ENCODE measurements around the gene FAM170B. TPM values are rescaled to one million over a fixed set of nuclear protein-coding genes. Genes with fewer than 3 reads are reported as not detected.

FAM170B gene
- total RNA-seq, 4 donors from 2014 or later = not detected

DNA sequence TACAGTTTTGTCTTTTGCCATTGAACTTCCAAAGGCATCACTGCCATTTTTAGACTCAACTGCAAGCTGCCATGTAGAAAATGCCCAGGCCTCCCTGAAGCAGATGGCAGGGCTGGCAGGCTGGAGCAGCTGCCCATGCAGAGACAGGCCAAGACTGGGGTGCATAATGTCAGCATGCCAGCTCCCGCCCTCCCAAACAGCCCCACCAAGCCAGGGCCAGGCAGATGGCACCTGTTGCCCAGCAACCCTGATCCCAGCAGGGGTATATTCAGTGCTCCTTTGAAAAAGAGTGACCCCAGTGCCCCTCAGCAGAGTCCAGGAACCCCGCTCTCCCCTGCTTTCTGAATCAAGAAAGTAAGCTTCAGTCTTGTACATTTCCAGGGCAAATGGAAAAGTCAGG lies 51.1 kb downstream of the FAM170B start:
- 100% methylated on average over 1 of the region's 2 CpGs for WGBS
- H3K27ac ChIP-seq (replicated peaks in 1 of 4) = no peak overlapping the region
- H3K9me3 ChIP-seq = peaks cover 0 to 14% (median 11%) of the 10 kb centered on the region in 4 donors
- H3K36me3 ChIP-seq = peaks cover 0 to 13% (median 2%) of the 10 kb centered on the region in 4 donors
- intact Hi-C loops (cut with DNase I) = no loop called here
- no peak overlapping the region for H3K4me3 ChIP-seq
- H3K4me1 ChIP-seq = peaks cover 20 to 44% (median 35%) of the 10 kb centered on the region in 4 donors
- H3K27me3 ChIP-seq = no peaks in the 10 kb centered on the region
- TF ChIP-seq, protein P1, sequence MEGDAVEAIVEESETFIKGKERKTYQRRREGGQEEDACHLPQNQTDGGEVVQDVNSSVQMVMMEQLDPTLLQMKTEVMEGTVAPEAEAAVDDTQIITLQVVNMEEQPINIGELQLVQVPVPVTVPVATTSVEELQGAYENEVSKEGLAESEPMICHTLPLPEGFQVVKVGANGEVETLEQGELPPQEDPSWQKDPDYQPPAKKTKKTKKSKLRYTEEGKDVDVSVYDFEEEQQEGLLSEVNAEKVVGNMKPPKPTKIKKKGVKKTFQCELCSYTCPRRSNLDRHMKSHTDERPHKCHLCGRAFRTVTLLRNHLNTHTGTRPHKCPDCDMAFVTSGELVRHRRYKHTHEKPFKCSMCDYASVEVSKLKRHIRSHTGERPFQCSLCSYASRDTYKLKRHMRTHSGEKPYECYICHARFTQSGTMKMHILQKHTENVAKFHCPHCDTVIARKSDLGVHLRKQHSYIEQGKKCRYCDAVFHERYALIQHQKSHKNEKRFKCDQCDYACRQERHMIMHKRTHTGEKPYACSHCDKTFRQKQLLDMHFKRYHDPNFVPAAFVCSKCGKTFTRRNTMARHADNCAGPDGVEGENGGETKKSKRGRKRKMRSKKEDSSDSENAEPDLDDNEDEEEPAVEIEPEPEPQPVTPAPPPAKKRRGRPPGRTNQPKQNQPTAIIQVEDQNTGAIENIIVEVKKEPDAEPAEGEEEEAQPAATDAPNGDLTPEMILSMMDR (IDR thresholded peaks at IDR 0.05) = no peak
- TF ChIP-seq POLR2AphosphoS5 (IDR thresholded peaks at IDR 0.05) (no peak), EP300 (IDR thresholded peaks at IDR 0.05) (no peak), POLR2A (IDR thresholded peaks at IDR 0.05; ENCODE audit: low read depth) (no peak)
- no peak for DNase-seq (ENCODE audit: extremely low spot score)

DNA sequence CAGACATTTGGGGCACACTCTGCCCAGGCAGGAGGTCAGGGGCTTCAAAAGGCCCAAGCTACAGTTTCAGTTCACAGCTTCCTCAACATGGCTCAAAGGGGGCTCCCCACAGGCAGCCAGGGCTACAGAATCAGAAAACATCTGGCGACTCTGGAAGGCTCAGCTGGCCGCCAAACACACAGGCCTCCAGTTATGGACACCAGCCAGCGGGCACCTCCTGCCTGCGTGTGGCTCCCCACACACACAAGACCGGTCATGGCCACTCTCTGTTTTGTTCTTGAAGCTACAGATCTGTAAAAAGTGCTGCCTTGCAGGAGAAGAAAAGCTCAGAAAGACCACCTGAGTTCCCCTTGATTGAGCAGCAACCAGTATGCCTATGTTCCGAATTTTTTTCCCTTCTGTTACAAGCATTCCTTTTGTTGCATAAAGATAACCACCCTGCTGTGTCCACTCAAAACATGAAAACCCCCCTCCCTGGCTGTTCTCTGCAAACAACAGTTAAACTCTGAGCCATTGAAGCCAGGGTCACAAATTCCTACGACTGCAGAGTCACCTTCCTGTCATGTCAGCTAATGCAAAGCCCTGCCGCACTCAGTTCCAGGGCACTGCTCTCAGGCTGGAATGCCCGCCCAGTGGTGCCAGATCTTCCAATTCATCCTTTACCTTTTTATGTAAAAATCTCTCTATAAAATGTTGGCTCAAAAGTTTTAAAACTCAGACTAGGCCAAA lies 52.1 kb downstream of the FAM170B start:
- peak; percentile 91 for DNase-seq (ENCODE audit: extremely low spot score)
- WGBS = 71% methylated on average over 9 of the region's 9 CpGs
- TF ChIP-seq POLR2AphosphoS5 (IDR thresholded peaks at IDR 0.05) (no peak), POLR2A (IDR thresholded peaks at IDR 0.05; ENCODE audit: low read depth) (no peak), EP300 (IDR thresholded peaks at IDR 0.05) (no peak)
- TF ChIP-seq, protein P1 (IDR thresholded peaks at IDR 0.05) = no peak
- Histone ChIP-seq H3K27ac (replicated peaks in 1 of 4) (peak overlapping the region in 1 of 4 donors; percentile 31), H3K4me1 (peaks cover 20 to 44% (median 35%) of the 10 kb centered on the region in 4 donors), H3K27me3 (no peaks in the 10 kb centered on the region), H3K36me3 (peaks cover 0 to 16% (median 6%) of the 10 kb centered on the region in 4 donors), H3K4me3 (no peak overlapping the region), H3K9me3 (peaks cover 0 to 8% (median 6%) of the 10 kb centered on the region in 4 donors)
- intact Hi-C loops (cut with DNase I) = no loop called here

Other genes starting within 250 kb of the FAM170B start
- not detected for gene LRRC18, start 194.2 kb downstream of the FAM170B start, total RNA-seq
- 10 to 100 TPM in 3 of 4 donors, 1 to 10 TPM in 1; 10.0 to 21.4 (median 12.6) TPM for gene VSTM4, start 18.5 kb downstream of the FAM170B start, total RNA-seq
- gene TMEM273, start 54.4 kb upstream of the FAM170B start, total RNA-seq = 10 to 100 TPM; 11.6 to 36.8 (median 25.1) TPM
- gene C10orf71, start 165.1 kb upstream of the FAM170B start, total RNA-seq = under 1 TPM in 2 of 4 donors, not detected in 2; 0.06 to 0.42 TPM

Data from esophagus muscularis mucosa (tissue), 4 donors.